A673 (cell line): ENCODE measurements around the gene NINJ2.

Source experiments
- CTCF ChIP-seq: fragments of 300-800, 200-600 bp; sonication (generic); conservative IDR thresholded peaks from 2 replicates; pipeline ENCODE4 v1.5.1; 2017; ENCODE audit warnings: low read depth, mild to moderate bottlenecking, antibody characterized with exemption, low read length, moderate library complexity, mixed read lengths
- EZH2 ChIP-seq: fragments of 200-600 bp; sonication (generic); IDR thresholded peaks from 2 replicates; pipeline ENCODE4 v1.6.1; 2017; ENCODE audit warnings: borderline replicate concordance, low read depth, mild to moderate bottlenecking, mixed read lengths, antibody characterized with exemption, low read length; ENCODE audit not compliant: poor library complexity, severe bottlenecking

- TF ChIP-seq CTCF, result no peak
- TF ChIP-seq EZH2, result no peak
These were observed 77.9 kb downstream of the NINJ2 start for GRCh38 chr12:585062-586061.
